Measurements from ENCODE around the gene B3GALT5.

GRCh38 chr21:39662411-39662953, 49.7 kb downstream of the B3GALT5 start:
- no peak for TF ChIP-seq CTCF (IDR thresholded peaks at IDR 0.05)
- no peak for TF ChIP-seq ESRRA (IDR thresholded peaks at IDR 0.05; ENCODE audit: borderline replicate concordance, low read length)
- TF ChIP-seq SMC3 (IDR thresholded peaks at IDR 0.05) = no peak
- TF ChIP-seq USF2 (IDR thresholded peaks at IDR 0.05) = no peak
- no peak for TF ChIP-seq CHD2 (IDR thresholded peaks at IDR 0.05; ENCODE audit: low read length, partially characterized antibody)
- no peak for TF ChIP-seq ZFP36 (IDR thresholded peaks at IDR 0.05; ENCODE audit: borderline replicate concordance, partially characterized antibody)
- TF ChIP-seq, protein P1, sequence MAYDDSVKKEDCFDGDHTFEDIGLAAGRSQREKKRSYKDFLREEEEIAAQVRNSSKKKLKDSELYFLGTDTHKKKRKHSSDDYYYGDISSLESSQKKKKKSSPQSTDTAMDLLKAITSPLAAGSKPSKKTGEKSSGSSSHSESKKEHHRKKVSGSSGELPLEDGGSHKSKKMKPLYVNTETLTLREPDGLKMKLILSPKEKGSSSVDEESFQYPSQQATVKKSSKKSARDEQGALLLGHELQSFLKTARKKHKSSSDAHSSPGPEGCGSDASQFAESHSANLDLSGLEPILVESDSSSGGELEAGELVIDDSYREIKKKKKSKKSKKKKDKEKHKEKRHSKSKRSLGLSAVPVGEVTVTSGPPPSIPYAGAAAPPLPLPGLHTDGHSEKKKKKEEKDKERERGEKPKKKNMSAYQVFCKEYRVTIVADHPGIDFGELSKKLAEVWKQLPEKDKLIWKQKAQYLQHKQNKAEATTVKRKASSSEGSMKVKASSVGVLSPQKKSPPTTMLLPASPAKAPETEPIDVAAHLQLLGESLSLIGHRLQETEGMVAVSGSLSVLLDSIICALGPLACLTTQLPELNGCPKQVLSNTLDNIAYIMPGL (CRISPR knock-in tag; IDR thresholded peaks at IDR 0.05; ENCODE audit: borderline replicate concordance) = no peak
- no peak for TF ChIP-seq ZC3H11A (IDR thresholded peaks at IDR 0.05)
- TF ChIP-seq, protein P2, sequence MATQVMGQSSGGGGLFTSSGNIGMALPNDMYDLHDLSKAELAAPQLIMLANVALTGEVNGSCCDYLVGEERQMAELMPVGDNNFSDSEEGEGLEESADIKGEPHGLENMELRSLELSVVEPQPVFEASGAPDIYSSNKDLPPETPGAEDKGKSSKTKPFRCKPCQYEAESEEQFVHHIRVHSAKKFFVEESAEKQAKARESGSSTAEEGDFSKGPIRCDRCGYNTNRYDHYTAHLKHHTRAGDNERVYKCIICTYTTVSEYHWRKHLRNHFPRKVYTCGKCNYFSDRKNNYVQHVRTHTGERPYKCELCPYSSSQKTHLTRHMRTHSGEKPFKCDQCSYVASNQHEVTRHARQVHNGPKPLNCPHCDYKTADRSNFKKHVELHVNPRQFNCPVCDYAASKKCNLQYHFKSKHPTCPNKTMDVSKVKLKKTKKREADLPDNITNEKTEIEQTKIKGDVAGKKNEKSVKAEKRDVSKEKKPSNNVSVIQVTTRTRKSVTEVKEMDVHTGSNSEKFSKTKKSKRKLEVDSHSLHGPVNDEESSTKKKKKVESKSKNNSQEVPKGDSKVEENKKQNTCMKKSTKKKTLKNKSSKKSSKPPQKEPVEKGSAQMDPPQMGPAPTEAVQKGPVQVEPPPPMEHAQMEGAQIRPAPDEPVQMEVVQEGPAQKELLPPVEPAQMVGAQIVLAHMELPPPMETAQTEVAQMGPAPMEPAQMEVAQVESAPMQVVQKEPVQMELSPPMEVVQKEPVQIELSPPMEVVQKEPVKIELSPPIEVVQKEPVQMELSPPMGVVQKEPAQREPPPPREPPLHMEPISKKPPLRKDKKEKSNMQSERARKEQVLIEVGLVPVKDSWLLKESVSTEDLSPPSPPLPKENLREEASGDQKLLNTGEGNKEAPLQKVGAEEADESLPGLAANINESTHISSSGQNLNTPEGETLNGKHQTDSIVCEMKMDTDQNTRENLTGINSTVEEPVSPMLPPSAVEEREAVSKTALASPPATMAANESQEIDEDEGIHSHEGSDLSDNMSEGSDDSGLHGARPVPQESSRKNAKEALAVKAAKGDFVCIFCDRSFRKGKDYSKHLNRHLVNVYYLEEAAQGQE (IDR thresholded peaks at IDR 0.05) = no peak
- TF ChIP-seq POLR2A (IDR thresholded peaks at IDR 0.05; ENCODE audit: low read length) = no peak
